ENCODE measurements around the gene ADORA1.

The ADORA1 gene

GRCh38 chr1:203175827-203176241, 48.3 kb downstream of the ADORA1 start:
- H3K4me1 ChIP-seq (ENCODE audit: low read length), result peaks cover 2% of the 10 kb centered on the region; the same call in 1 of the 2 replicates

GRCh38 chr1:203176273-203177035, 48.9 kb downstream of the ADORA1 start:
- H3K27ac ChIP-seq (ENCODE audit: low read length), result no peak overlapping the region
- TF ChIP-seq EZH2phosphoT487 (IDR thresholded peaks at IDR 0.05; ENCODE audit: low read length) (no peak), EZH2 (optimal IDR thresholded peaks at IDR 0.05; ENCODE audit: low read depth, low read length) (no peak), CTCF (IDR thresholded peaks at IDR 0.05; ENCODE audit: low read length) (no peak)
- no peak overlapping the region for H2AFZ ChIP-seq (ENCODE audit: low read length)
- H3K4me2 ChIP-seq (ENCODE audit: low read depth, low read length), result no peak overlapping the region
- no peak overlapping the region for H3K4me3 ChIP-seq (ENCODE audit: low read length)
- H3K27me3 ChIP-seq (replicated peaks; ENCODE audit: insufficient read depth, low read length), result no peaks in the 10 kb centered on the region
- no peaks in the 10 kb centered on the region for H3K9me3 ChIP-seq (replicated peaks; ENCODE audit: insufficient read depth, low read length)
- H3K9ac ChIP-seq (ENCODE audit: low read length), result no peak overlapping the region
- H3K36me3 ChIP-seq (replicated peaks; ENCODE audit: insufficient read depth, low read length), result no peaks in the 10 kb centered on the region
- H4K20me1 ChIP-seq (ENCODE audit: insufficient read depth, low read length), result no peaks in the 10 kb centered on the region
- no peak for DNase-seq
- H3K4me1 ChIP-seq (ENCODE audit: low read length), result peaks cover 4% of the 10 kb centered on the region; the same call in 1 of the 2 replicates
- no peaks in the 10 kb centered on the region for H3K9me2 ChIP-seq (replicated peaks; ENCODE audit: insufficient read depth, low read length)
- no peaks in the 10 kb centered on the region for H3F3A ChIP-seq (ENCODE audit: insufficient read depth, low read length)
- no peaks in the 10 kb centered on the region for H3K79me2 ChIP-seq (ENCODE audit: low read length)

More at GRCh38 chr1:203175827-203176241, 48.3 kb downstream of the ADORA1 start:
- Histone ChIP-seq H3K27ac (ENCODE audit: low read length) (no peak overlapping the region), H4K20me1 (ENCODE audit: insufficient read depth, low read length) (no peaks in the 10 kb centered on the region), H3K4me3 (ENCODE audit: low read length) (no peak overlapping the region), H2AFZ (ENCODE audit: low read length) (no peak overlapping the region), H3K27me3 (replicated peaks; ENCODE audit: insufficient read depth, low read length) (no peaks in the 10 kb centered on the region), H3F3A (ENCODE audit: insufficient read depth, low read length) (no peaks in the 10 kb centered on the region), H3K9ac (ENCODE audit: low read length) (no peak overlapping the region), H3K36me3 (replicated peaks; ENCODE audit: insufficient read depth, low read length) (no peaks in the 10 kb centered on the region), H3K9me3 (replicated peaks; ENCODE audit: insufficient read depth, low read length) (no peaks in the 10 kb centered on the region), H3K9me2 (replicated peaks; ENCODE audit: insufficient read depth, low read length) (no peaks in the 10 kb centered on the region), H3K79me2 (ENCODE audit: low read length) (no peaks in the 10 kb centered on the region), H3K4me2 (ENCODE audit: low read depth, low read length) (no peak overlapping the region)
- TF ChIP-seq EZH2phosphoT487 (IDR thresholded peaks at IDR 0.05; ENCODE audit: low read length) (no peak), EZH2 (optimal IDR thresholded peaks at IDR 0.05; ENCODE audit: low read depth, low read length) (no peak), CTCF (IDR thresholded peaks at IDR 0.05; ENCODE audit: low read length) (no peak)
- no peak for DNase-seq

GRCh38 chr1:203177036-203177405, 49.5 kb downstream of the ADORA1 start:
- H3F3A ChIP-seq (ENCODE audit: insufficient read depth, low read length), result no peaks in the 10 kb centered on the region
- no peaks in the 10 kb centered on the region for H3K27me3 ChIP-seq (replicated peaks; ENCODE audit: insufficient read depth, low read length)
- DNase-seq, result no peak
- no peaks in the 10 kb centered on the region for H3K79me2 ChIP-seq (ENCODE audit: low read length)
- H4K20me1 ChIP-seq (ENCODE audit: insufficient read depth, low read length), result no peaks in the 10 kb centered on the region
- no peak overlapping the region for H3K9ac ChIP-seq (ENCODE audit: low read length)
- no peaks in the 10 kb centered on the region for H3K36me3 ChIP-seq (replicated peaks; ENCODE audit: insufficient read depth, low read length)
- no peaks in the 10 kb centered on the region for H3K9me2 ChIP-seq (replicated peaks; ENCODE audit: insufficient read depth, low read length)
- peaks cover 4% of the 10 kb centered on the region; the same call in 1 of the 2 replicates for H3K4me1 ChIP-seq (ENCODE audit: low read length)
- TF ChIP-seq EZH2 (optimal IDR thresholded peaks at IDR 0.05; ENCODE audit: low read depth, low read length) (no peak), EZH2phosphoT487 (IDR thresholded peaks at IDR 0.05; ENCODE audit: low read length) (no peak), CTCF (IDR thresholded peaks at IDR 0.05; ENCODE audit: low read length) (no peak)
- H2AFZ ChIP-seq (ENCODE audit: low read length), result no peak overlapping the region
- H3K27ac ChIP-seq (ENCODE audit: low read length), result no peak overlapping the region
- no peaks in the 10 kb centered on the region for H3K9me3 ChIP-seq (replicated peaks; ENCODE audit: insufficient read depth, low read length)
- H3K4me2 ChIP-seq (ENCODE audit: low read depth, low read length), result no peak overlapping the region
- no peak overlapping the region for H3K4me3 ChIP-seq (ENCODE audit: low read length)

All from MM.1S (cell line).